ENCODE results near the gene SMIM30.

SMIM30 gene

DNA sequence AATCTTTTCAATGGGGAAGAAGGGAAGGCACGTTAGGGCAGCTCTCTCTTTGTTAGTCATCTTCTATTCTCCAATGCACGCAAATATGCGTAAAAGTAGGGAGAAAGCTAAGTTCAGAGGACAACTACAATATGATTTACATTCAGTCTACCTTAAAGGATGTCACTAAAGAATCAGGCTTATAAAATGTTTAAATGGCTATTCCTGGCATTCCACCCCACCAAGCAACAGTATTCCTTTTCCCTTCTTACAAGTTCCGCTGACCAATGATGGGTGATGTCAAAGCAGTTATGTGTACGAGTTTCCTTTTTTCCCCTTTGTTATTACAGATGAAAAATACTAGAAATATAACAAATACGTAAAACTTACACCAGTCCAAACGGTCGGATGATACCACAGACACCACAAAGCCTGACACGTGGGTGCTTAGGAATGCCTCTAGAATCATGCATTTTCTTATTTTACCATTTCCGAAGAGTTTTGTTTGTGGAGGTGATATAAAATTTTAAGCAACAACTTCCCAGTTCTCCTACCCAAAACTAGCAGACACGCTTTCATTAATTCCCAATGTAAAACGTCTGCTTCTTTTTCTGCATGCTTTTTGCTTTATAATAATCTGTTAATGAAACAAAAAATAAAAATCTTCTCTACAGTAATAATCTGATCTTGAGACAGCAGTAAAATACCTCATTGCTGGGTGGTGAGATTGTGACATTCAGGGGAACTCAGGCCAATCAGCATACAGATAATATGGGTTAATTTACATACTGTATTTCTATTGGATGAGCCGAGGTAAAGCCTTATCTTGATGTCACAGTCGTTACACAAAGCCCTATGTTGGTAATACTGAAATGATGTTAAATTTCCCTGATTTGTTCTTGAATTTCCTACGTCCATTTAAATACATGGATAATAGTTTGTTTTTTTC is 31.0 kb downstream of the SMIM30 start:
- Mint-ChIP-seq H3K4me3 (peak overlapping the region; percentile 46), H3K27me3 (ENCODE audit: low read depth) (peaks cover 53% of the 10 kb centered on the region), H3K27ac (no peak overlapping the region), H3K9me3 (no peaks in the 10 kb centered on the region), H3K36me3 (ENCODE audit: low read depth) (no peaks in the 10 kb centered on the region), H3K4me1 (ENCODE audit: low read depth) (peaks cover 4% of the 10 kb centered on the region)
- no peak for DNase-seq (ENCODE audit: low spot score)

DNA sequence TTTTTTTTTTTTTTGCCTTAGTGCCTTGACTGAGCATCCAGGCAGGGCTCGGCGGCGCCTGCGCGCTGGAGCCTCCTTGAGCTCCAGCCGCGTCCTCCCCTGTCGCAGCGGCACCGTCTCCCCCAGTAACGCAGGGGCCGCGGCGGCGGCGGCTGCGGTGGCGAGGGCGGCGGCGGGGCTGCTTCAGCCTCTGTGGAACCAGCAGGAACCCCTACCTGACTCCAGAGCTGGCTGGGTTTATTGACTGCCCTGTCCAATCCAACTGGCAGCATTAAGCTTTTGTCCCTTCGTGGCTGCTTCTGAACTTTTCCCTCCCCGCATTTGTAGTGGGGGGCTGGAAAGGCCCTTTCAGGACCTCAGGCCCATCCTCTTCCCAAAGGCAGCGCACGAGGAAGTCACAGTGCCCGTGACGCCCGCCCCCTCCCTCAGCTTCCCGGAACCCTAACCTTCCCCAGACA is 31.9 kb downstream of the SMIM30 start, which contains the start of gene GPR85:
TSS of gene GPR85 (minus strand) at position 397 of the 458 bp plus-strand sequence. CDS start 2,106 bp downstream, outside the sequence.
- DNase-seq (ENCODE audit: low spot score): peak; percentile 5
- Mint-ChIP-seq H3K4me1 (ENCODE audit: low read depth) (peaks cover 4% of the 10 kb centered on the region), H3K9me3 (no peaks in the 10 kb centered on the region), H3K27me3 (ENCODE audit: low read depth) (peaks cover 49% of the 10 kb centered on the region), H3K27ac (no peak within 1 kb of the TSS), H3K4me3 (peak within 1 kb of the TSS; percentile 62), H3K36me3 (ENCODE audit: low read depth) (no peaks in the 10 kb centered on the region)

DNA sequence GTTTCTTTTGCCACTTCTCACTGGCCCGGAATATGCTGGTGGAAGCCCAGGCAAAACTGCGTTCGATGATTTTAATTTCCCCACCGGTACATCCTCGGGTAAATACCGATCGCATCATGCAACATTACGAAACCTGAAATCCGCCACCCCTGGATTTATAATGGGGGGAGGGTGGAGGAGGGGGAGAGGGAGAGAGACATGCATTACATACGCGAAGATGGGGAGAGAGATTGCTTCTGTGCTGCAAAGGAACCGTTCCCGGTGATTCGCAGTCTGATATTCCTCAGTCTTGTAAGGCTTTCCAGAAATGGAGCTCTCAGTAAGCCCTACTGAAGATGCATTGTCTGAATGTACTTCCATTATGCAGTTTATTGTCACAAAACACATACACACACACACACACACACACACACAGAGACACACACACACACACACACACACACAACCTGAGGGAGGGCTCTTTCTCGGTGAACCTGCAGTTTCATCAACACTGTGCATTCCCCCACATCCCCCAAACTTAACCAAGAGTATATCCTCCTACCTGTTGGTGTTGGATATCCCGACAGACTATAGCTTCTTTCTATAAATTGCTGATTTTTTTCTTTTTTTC is 32.5 kb downstream of the SMIM30 start:
- Mint-ChIP-seq H3K9me3 (no peaks in the 10 kb centered on the region), H3K4me1 (ENCODE audit: low read depth) (peaks cover 4% of the 10 kb centered on the region), H3K36me3 (ENCODE audit: low read depth) (no peaks in the 10 kb centered on the region), H3K27me3 (ENCODE audit: low read depth) (peaks cover 49% of the 10 kb centered on the region), H3K27ac (no peak overlapping the region), H3K4me3 (peak overlapping the region; percentile 40)
- DNase-seq (ENCODE audit: low spot score): no peak

DNA sequence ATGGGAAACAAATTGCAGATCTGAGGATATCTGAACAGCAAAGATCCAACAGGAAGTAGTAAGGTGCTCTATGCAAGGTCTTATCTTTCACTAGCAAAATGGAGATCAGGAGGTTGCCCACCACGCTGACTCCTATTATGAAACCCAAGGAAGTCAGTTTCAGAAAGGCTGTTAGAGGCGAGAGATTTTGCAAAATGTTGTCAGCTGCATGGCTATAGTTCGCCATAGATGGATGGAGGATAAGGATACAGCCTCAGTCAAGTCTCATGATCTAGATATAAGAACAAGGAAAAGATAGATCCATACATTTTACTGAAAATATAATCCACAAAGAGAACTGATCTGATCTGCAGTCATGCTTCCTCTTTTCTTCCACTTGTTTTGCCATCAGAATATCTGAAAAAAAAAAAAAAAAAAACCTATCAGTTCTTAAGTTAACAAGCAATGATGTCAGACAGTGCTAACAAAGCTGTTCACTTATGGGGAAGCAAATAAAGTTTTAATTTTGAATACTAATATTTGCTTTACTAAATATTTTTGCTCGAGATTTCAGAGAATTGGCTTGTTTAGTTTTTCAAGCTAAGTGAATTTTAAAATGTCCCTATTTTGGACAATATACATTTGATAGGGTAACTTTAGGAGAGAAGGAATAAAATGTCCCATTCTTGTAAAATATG is 33.7 kb downstream of the SMIM30 start:
- DNase-seq (ENCODE audit: low spot score): no peak
- H3K9me3 Mint-ChIP-seq: no peaks in the 10 kb centered on the region
- peaks cover 47% of the 10 kb centered on the region for H3K27me3 Mint-ChIP-seq (ENCODE audit: low read depth)
- H3K27ac Mint-ChIP-seq: no peak overlapping the region
- peaks cover 4% of the 10 kb centered on the region for H3K4me1 Mint-ChIP-seq (ENCODE audit: low read depth)
- H3K36me3 Mint-ChIP-seq (ENCODE audit: low read depth): no peaks in the 10 kb centered on the region
- no peak overlapping the region for H3K4me3 Mint-ChIP-seq

DNA sequence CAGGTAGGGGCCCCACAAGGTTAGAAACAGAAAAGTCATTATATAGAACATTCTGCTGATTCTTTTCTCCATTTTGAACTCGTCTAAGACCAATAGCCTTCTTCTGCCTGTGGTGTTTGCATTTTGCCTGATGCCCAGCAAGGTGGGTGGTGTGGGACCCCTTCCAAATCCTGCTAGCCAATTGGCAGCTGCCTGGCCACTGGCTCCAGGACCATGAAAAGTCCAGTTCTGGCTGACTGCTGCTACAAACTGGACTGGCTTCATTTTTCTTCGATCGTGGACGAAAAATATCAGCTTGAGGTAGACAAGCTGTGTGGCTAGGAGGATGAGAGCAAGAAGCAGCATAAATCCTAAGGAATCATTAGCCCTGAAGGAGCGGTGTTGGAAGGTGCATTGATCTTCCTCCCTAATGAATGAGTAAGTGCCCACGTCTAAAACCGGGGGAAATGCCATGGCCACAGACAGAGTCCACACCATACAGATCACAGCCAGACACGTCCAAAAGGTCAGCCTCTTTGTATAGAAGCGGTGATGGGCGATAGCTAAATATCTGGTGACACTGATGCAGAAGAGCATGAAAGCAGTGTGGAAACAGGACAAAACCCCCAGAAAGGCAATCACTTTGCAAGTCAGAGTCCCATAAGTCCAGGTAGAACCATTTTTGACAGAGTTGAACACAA is 34.4 kb downstream of the SMIM30 start:
- Mint-ChIP-seq H3K9me3 (no peaks in the 10 kb centered on the region), H3K27me3 (ENCODE audit: low read depth) (peaks cover 46% of the 10 kb centered on the region), H3K4me3 (no peak overlapping the region), H3K4me1 (ENCODE audit: low read depth) (peaks cover 4% of the 10 kb centered on the region), H3K36me3 (ENCODE audit: low read depth) (no peaks in the 10 kb centered on the region), H3K27ac (no peak overlapping the region)
- DNase-seq (ENCODE audit: low spot score): no peak

DNA sequence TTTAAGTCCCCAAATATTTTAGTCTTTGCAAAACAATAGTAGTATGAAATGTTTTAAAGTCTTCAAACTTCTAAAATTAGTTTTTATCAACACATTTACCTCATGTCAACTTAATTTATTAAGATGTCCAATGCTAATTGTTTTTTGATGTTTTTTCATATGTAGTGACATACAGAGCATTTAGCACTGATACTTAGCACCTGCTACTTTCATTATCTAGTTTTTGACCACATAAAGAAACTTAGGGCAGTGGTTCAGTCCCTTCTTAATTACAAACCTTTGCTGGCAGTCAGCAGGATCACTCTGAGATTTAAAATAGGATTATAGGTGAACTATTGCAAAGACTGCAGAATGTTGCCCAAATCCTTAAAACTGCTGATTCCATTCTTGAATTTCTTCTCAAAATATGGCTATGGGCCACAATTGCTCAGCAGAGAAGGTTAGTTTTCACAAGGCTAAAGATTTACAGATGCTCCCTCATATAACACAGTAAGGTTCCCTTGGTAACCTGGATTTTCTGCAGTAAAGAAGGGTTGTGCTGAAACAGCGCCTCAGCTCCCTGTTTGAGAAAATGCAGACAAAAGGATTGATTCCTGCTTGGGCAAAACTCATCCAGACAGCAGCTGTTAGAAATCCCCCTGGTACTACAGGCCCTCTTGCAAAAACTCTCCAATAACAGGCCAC is 35.1 kb downstream of the SMIM30 start:
- Mint-ChIP-seq H3K27me3 (ENCODE audit: low read depth) (peaks cover 41% of the 10 kb centered on the region), H3K4me3 (no peak overlapping the region), H3K4me1 (ENCODE audit: low read depth) (peaks cover 4% of the 10 kb centered on the region), H3K9me3 (no peaks in the 10 kb centered on the region), H3K36me3 (ENCODE audit: low read depth) (no peaks in the 10 kb centered on the region), H3K27ac (no peak overlapping the region)
- DNase-seq (ENCODE audit: low spot score): no peak

DNA sequence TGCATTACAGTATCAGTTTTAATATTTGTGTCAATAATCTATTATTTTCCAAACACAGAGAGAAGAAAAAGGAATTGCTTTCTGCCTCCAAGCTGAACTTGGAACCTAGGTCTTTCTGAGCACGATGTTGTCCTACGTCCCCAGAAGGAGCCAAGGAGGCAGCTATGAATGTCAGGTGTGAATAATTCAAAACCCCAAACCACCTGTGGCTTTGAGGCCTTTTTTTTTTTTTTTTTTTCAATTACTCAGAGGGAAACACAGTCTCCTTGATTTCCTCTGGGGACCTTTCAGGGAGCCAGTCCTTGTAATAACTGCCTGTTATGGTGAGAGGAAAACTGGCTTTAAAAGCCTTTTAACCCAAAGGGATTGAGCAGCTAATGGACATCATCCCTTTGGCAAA is 40.0 kb downstream of the SMIM30 start:
- Mint-ChIP-seq H3K4me3 (no peak overlapping the region), H3K9me3 (no peaks in the 10 kb centered on the region), H3K4me1 (ENCODE audit: low read depth) (no peaks in the 10 kb centered on the region), H3K27me3 (ENCODE audit: low read depth) (peaks cover 9% of the 10 kb centered on the region), H3K36me3 (ENCODE audit: low read depth) (no peaks in the 10 kb centered on the region), H3K27ac (no peak overlapping the region)
- no peak for DNase-seq (ENCODE audit: low spot score)

DNA sequence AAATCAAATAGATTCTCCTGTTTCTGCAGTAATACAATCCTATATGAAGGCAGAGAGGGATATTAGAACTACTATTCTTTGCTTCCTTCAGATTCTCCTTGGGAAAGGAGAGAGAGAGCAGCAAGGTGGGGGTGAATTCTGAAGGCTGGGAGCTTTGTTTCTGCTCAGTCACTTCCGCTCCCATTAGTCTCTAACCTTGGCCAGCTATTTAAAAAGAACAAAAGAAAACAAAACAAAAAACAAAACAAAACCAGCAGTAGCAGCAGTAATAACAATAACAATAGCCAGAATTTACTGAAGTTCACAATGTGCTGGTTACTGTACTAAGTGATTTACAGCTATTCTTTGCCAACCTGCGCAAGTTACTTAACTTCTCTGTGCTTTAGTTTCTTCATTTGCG is 41.7 kb downstream of the SMIM30 start:
- H3K36me3 Mint-ChIP-seq (ENCODE audit: low read depth): no peaks in the 10 kb centered on the region
- no peaks in the 10 kb centered on the region for H3K4me1 Mint-ChIP-seq (ENCODE audit: low read depth)
- no peak overlapping the region for H3K4me3 Mint-ChIP-seq
- H3K27ac Mint-ChIP-seq: no peak overlapping the region
- H3K27me3 Mint-ChIP-seq (ENCODE audit: low read depth): peaks cover 6% of the 10 kb centered on the region
- DNase-seq (ENCODE audit: low spot score): no peak
- H3K9me3 Mint-ChIP-seq: no peaks in the 10 kb centered on the region

DNA sequence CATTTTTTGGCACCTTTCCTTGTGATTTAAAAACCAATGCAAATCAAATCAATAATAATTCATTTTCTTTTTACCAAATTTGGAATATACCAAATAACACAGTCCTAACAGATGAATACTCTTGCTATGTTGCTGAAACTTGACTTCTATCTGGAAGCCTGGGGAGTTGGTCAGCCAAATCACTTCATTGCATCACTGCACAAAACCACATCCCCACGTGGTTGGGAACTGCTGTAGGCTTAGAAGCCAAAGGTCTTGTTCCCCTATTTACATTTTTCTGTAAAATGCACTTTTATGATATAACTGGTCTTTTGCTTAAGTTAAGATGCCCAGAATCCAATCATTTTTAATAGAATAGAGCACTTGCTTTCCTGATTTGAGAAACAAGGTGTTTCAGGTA is 46.9 kb downstream of the SMIM30 start:
- Mint-ChIP-seq H3K27ac (no peak overlapping the region), H3K9me3 (no peaks in the 10 kb centered on the region), H3K36me3 (ENCODE audit: low read depth) (no peaks in the 10 kb centered on the region), H3K4me3 (no peak overlapping the region), H3K27me3 (ENCODE audit: low read depth) (peaks cover 5% of the 10 kb centered on the region), H3K4me1 (ENCODE audit: low read depth) (no peaks in the 10 kb centered on the region)
- DNase-seq (ENCODE audit: low spot score): no peak
